Stimulated activated CD8-positive, alpha-beta memory T cell treated with anti-CD3 and anti-CD28 coated beads, Interleukin-2, amount 100 ng/mL, for 1 hour (primary cell): ENCODE measurements around the gene PLEKHM3.

Experiments used
- DNase-seq, 2 donors: peaks; one replicate each; pipeline ENCODE4 v3.0.0-alpha.2; 2020; ENCODE audit warnings: low read depth in 2 of 2

PLEKHM3 gene

GRCh38 chr2:207854484-207855440, 170.6 kb downstream of the PLEKHM3 start:
- DNase-seq: no peak

- DNase-seq: no peak
Observed at GRCh38 chr2:207852791-207853190, 172.5 kb downstream of the PLEKHM3 start.

GRCh38 chr2:207849443-207849842, 175.9 kb downstream of the PLEKHM3 start:
- no peak for DNase-seq

GRCh38 chr2:207848545-207848928, 176.8 kb downstream of the PLEKHM3 start:
- no peak for DNase-seq

GRCh38 chr2:207847807-207848544, 177.4 kb downstream of the PLEKHM3 start:
- no peak for DNase-seq

- no peak for DNase-seq
Observed at GRCh38 chr2:207847098-207847806, 178.1 kb downstream of the PLEKHM3 start.

GRCh38 chr2:207845202-207845864, 180.0 kb downstream of the PLEKHM3 start:
- DNase-seq: no peak

- no peak for DNase-seq
Observed at GRCh38 chr2:207844648-207845047, 180.7 kb downstream of the PLEKHM3 start.

GRCh38 chr2:207840101-207840500, 185.2 kb downstream of the PLEKHM3 start:
- no peak for DNase-seq

GRCh38 chr2:207839575-207839974, 185.8 kb downstream of the PLEKHM3 start:
- DNase-seq: no peak

- DNase-seq: no peak
Observed at GRCh38 chr2:207839028-207839427, 186.3 kb downstream of the PLEKHM3 start.

- no peak for DNase-seq
Observed at GRCh38 chr2:207836521-207837133, 188.7 kb downstream of the PLEKHM3 start.

- no peak for DNase-seq
Observed at GRCh38 chr2:207835805-207836204, 189.5 kb downstream of the PLEKHM3 start.

GRCh38 chr2:207833251-207833751, 192.0 kb downstream of the PLEKHM3 start:
- no peak for DNase-seq

- DNase-seq: no peak
Observed at GRCh38 chr2:207831584-207832248, 193.6 kb downstream of the PLEKHM3 start.

- DNase-seq: no peak
Observed at GRCh38 chr2:207830778-207831438, 194.4 kb downstream of the PLEKHM3 start.

- DNase-seq: no peak
Observed at GRCh38 chr2:207828361-207829057, 196.8 kb downstream of the PLEKHM3 start.

- no peak for DNase-seq
Observed at GRCh38 chr2:207825978-207826377, 199.3 kb downstream of the PLEKHM3 start.
